NOMO-1 (cell line): ENCODE results near the gene CTNNB1.

ENCODE experiments used
- DNase-seq, 2 experiments: peaks; one replicate each; lab custom pipeline; 2025; ENCODE audit not compliant: unreplicated experiment in 2 of 2; lab: John Stamatoyannopoulos, UW

The CTNNB1 gene

GRCh38 chr3:41198950-41199865, at the start of gene CTNNB1:
CTNNB1 (plus strand) TSS chr3:41199505; CDS start chr3:41224069, 24,564 bp downstream.
- DNase-seq, result peak; percentile 62 to 73

GRCh38 chr3:41155834-41156233, 43.5 kb upstream of the CTNNB1 start:
- DNase-seq, result no peak

GRCh38 chr3:41158947-41159346, 40.4 kb upstream of the CTNNB1 start:
- no peak for DNase-seq

- DNase-seq, result peak in 1 of 2 experiments; percentile 5
Measured at GRCh38 chr3:41159588-41160189, 39.6 kb upstream of the CTNNB1 start.

- no peak for DNase-seq
Measured at GRCh38 chr3:41162541-41162940, 36.8 kb upstream of the CTNNB1 start.

- DNase-seq, result no peak
Measured at GRCh38 chr3:41163006-41163405, 36.3 kb upstream of the CTNNB1 start.

GRCh38 chr3:41163421-41163820, 35.9 kb upstream of the CTNNB1 start:
- DNase-seq, result peak; percentile 38 to 66

- no peak for DNase-seq
Measured at GRCh38 chr3:41164777-41165176, 34.5 kb upstream of the CTNNB1 start.

- DNase-seq, result no peak
Measured at GRCh38 chr3:41167722-41168497, 31.4 kb upstream of the CTNNB1 start.

GRCh38 chr3:41169023-41169422, 30.3 kb upstream of the CTNNB1 start:
- DNase-seq, result no peak

GRCh38 chr3:41173926-41174885, 25.1 kb upstream of the CTNNB1 start:
- no peak for DNase-seq

- no peak for DNase-seq
Measured at GRCh38 chr3:41175365-41175764, 23.9 kb upstream of the CTNNB1 start.

- no peak for DNase-seq
Measured at GRCh38 chr3:41176596-41176995, 22.7 kb upstream of the CTNNB1 start.

- DNase-seq, result no peak
Measured at GRCh38 chr3:41178576-41178975, 20.7 kb upstream of the CTNNB1 start.

GRCh38 chr3:41180396-41180795, 18.9 kb upstream of the CTNNB1 start:
- DNase-seq, result no peak

- DNase-seq, result no peak
Measured at GRCh38 chr3:41182504-41183059, 16.7 kb upstream of the CTNNB1 start.

GRCh38 chr3:41184394-41184793, 14.9 kb upstream of the CTNNB1 start:
- no peak for DNase-seq

GRCh38 chr3:41186297-41186696, 13.0 kb upstream of the CTNNB1 start:
- DNase-seq, result no peak

- DNase-seq, result no peak
Measured at GRCh38 chr3:41188306-41188705, 11.0 kb upstream of the CTNNB1 start.
